Adrenal gland (tissue), 5 donors: ENCODE results near the gene RPS6KA5.

Experiments
- POLR2A ChIP-seq, 2 donors: fragments of 450-650 bp; IDR thresholded peaks; one replicate each; pipeline ENCODE4 v1.6.1; 2017; ENCODE audit warnings: antibody characterized with exemption in 2 of 2, mild to moderate bottlenecking in 2 of 2, moderate library complexity in 1 of 2
- TF ChIP-seq, protein P1 (sequence below), 6 experiments: fragments of 450-650 bp in 4 of 6; fragments of 200-600 bp in 2 of 6; sonication (generic) in 1 of 6; IDR thresholded peaks; 1 replicate in 5 of 6; 2 replicates in 1 of 6; pipeline versions ENCODE4 v1.5.1 to v1.8.0; 2016 to 2021; ENCODE audit warnings: antibody characterized with exemption in 6 of 6, mild to moderate bottlenecking in 2 of 6, moderate library complexity in 1 of 6
- donor health status: DM: no; HTN: no; CAD: no.

DNA sequence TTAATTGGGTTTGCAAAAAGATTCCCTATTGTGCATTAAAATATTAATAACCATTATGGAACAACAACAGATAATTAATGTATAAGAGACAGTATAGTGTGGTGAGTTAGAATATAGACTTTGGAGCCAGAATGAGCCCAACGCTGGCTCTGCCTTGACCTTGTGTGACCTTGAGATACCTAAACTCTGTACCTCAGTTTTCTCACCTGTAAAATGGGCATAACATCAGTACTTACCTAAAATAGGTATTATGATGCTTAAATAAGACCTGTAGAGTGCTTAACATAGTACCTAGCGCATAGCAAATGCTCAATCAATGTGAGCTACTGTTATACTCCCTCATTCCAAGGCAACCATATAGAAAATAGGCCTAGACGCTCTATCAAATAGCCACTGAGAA, 153.3 kb downstream of the RPS6KA5 start:
- no peak for TF ChIP-seq POLR2A (IDR thresholded peaks at IDR 0.05)
- TF ChIP-seq, protein P1, sequence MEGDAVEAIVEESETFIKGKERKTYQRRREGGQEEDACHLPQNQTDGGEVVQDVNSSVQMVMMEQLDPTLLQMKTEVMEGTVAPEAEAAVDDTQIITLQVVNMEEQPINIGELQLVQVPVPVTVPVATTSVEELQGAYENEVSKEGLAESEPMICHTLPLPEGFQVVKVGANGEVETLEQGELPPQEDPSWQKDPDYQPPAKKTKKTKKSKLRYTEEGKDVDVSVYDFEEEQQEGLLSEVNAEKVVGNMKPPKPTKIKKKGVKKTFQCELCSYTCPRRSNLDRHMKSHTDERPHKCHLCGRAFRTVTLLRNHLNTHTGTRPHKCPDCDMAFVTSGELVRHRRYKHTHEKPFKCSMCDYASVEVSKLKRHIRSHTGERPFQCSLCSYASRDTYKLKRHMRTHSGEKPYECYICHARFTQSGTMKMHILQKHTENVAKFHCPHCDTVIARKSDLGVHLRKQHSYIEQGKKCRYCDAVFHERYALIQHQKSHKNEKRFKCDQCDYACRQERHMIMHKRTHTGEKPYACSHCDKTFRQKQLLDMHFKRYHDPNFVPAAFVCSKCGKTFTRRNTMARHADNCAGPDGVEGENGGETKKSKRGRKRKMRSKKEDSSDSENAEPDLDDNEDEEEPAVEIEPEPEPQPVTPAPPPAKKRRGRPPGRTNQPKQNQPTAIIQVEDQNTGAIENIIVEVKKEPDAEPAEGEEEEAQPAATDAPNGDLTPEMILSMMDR (IDR thresholded peaks at IDR 0.05) = no peak
